Measurements from ENCODE around the gene FMO2. TPM values are rescaled to one million over a fixed set of nuclear protein-coding genes. Genes with fewer than 3 reads are reported as not detected.

FMO2 gene
- total RNA-seq, 3 donors from 2014 or later (not counting 1 experiment from before 2014, with no cell fraction given): not detected

DNA sequence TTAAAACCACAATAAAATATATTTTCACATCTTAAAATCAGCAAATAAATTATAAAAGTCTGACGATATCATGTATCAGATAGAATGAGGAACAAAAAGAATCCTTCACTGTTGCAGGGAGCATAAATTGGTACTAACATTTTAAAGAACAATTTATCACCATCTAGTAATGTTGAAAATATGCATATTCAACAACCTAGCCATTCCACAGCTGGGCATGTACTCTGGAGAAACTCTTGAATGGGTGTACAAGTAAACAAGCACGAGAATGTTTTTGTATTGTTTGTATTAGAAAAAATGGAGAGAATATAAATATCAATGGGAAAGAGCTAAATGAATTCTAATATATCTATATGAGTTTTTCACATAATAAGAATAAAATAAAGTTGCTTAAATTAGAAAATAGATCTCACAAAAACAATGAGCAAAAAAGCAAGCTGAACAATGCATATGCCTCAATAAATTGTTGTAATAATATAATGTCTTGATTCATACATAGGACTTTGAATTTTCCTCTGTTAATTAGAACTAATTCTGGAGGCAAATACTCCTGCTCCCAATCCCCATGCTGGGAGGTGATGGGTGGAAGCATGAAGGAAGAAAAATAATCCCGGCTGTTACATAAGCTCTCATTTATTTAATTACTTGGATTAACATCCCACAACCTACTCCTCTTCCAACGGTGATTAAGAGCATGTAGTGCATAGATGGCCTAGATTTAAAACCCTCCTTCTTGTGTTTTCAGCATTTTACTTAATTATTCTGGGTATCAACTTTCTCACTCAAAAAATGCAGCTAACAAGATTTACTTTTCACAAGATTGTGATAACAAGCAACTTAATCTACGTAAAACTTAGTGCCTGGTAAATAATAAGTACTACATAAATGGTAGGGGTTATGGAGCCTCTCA, 5.5 kb upstream of the FMO2 start:
- no peak for TF ChIP-seq CTCF (IDR thresholded peaks at IDR 0.05)
- Mint-ChIP-seq H3K4me1 (no peaks in the 10 kb centered on the region), H3K27ac (no peak overlapping the region), H3K4me3 (no peak overlapping the region), H3K36me3 (no peaks in the 10 kb centered on the region), H3K27me3 (ENCODE audit: low read depth in 2 of 2) (peaks cover 10 to 20% of the 10 kb centered on the region in 2 donors), H3K9me3 (no peaks in the 10 kb centered on the region)
- intact Hi-C loops (cut with micrococcal nuclease): no loop called here
- Histone ChIP-seq H3K27me3 (ENCODE audit: control insufficient read depth, insufficient read depth, low read length) (no peaks in the 10 kb centered on the region), H3K4me3 (ENCODE audit: low read length) (no peak overlapping the region), H3K4me1 (ENCODE audit: control insufficient read depth, insufficient read depth, low read length) (no peaks in the 10 kb centered on the region), H3K27ac (ENCODE audit: low read length) (no peak overlapping the region), H3K9me3 (ENCODE audit: control insufficient read depth, insufficient read depth, low read length) (no peaks in the 10 kb centered on the region), H3K36me3 (ENCODE audit: control insufficient read depth, insufficient read depth, low read length) (no peaks in the 10 kb centered on the region)
- no peak for DNase-seq
- no peak for ATAC-seq
- 71% methylated on average over 1 of the region's 5 CpGs for WGBS (ENCODE audit: insufficient coverage)

DNA sequence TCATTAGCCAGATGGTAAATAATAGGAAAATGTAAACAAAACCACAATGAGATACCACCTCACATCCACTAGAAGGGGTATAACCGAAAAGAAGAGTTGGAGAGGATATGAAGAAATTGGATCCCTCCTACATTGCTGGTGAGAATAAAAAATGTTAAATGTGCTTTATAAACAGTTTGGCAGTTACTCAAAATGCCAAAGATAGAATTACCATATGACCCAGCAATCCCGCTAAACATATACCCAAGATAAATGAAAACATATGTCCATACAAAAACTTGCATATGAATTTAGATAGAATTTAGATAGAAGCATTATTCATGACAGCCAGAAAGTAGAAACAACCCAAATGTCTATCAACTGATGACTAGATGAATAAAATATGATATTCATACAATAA, 4.4 kb upstream of the FMO2 start:
- H3K27ac Mint-ChIP-seq: no peak overlapping the region
- no peaks in the 10 kb centered on the region for H3K36me3 Mint-ChIP-seq
- Histone ChIP-seq H3K9me3 (ENCODE audit: control insufficient read depth, insufficient read depth, low read length) (no peaks in the 10 kb centered on the region), H3K4me3 (ENCODE audit: low read length) (no peak overlapping the region), H3K27ac (ENCODE audit: low read length) (no peak overlapping the region), H3K4me1 (ENCODE audit: control insufficient read depth, insufficient read depth, low read length) (no peaks in the 10 kb centered on the region), H3K27me3 (ENCODE audit: control insufficient read depth, insufficient read depth, low read length) (no peaks in the 10 kb centered on the region), H3K36me3 (ENCODE audit: control insufficient read depth, insufficient read depth, low read length) (no peaks in the 10 kb centered on the region)
- ATAC-seq (no peak), DNase-seq (no peak)
- TF ChIP-seq CTCF (IDR thresholded peaks at IDR 0.05): no peak
- peaks cover 17 to 27% of the 10 kb centered on the region in 2 donors for H3K27me3 Mint-ChIP-seq (ENCODE audit: low read depth in 2 of 2)
- intact Hi-C loops (cut with micrococcal nuclease): no loop called here
- H3K4me3 Mint-ChIP-seq: no peak overlapping the region
- H3K9me3 Mint-ChIP-seq: no peaks in the 10 kb centered on the region
- WGBS (ENCODE audit: insufficient coverage): no CpG with 5 or more reads among the region's 2 CpGs
- H3K4me1 Mint-ChIP-seq: no peaks in the 10 kb centered on the region

- Mint-ChIP-seq H3K4me3 (no peak overlapping the region), H3K36me3 (no peaks in the 10 kb centered on the region), H3K4me1 (no peaks in the 10 kb centered on the region), H3K9me3 (no peaks in the 10 kb centered on the region), H3K27me3 (ENCODE audit: low read depth in 2 of 2) (peaks cover 10 to 12% of the 10 kb centered on the region in 2 donors), H3K27ac (no peak overlapping the region)
- Histone ChIP-seq H3K36me3 (ENCODE audit: control insufficient read depth, insufficient read depth, low read length) (no peaks in the 10 kb centered on the region), H3K9me3 (ENCODE audit: control insufficient read depth, insufficient read depth, low read length) (no peaks in the 10 kb centered on the region), H3K4me1 (ENCODE audit: control insufficient read depth, insufficient read depth, low read length) (no peaks in the 10 kb centered on the region), H3K27ac (ENCODE audit: low read length) (no peak overlapping the region), H3K4me3 (ENCODE audit: low read length) (no peak overlapping the region), H3K27me3 (ENCODE audit: control insufficient read depth, insufficient read depth, low read length) (no peaks in the 10 kb centered on the region)
- peak; percentile 60 for TF ChIP-seq CTCF (IDR thresholded peaks at IDR 0.05)
- DNase-seq (peak in 1 of 2 donors; percentile 59), ATAC-seq (peak in 1 of 3 donors; percentile 67)
- WGBS (ENCODE audit: insufficient coverage): 54% methylated on average over 3 of the region's 11 CpGs
- intact Hi-C loops (cut with micrococcal nuclease): no loop called here
Measured at GRCh38 chr1:171188388-171189266, 3.5 kb downstream of the FMO2 start.
